Epithelial cell of esophagus (primary cell): ENCODE results near the gene ZP1.
"Not testable (repeated sequence)": the region's sequence is repeated elsewhere in the genome, so short reads cannot be mapped to it uniquely, and the experiment has no call there.

Source experiments
- DNase-seq: peaks from one replicate; pipeline ENCODE4 v3.0.0; 2010; ENCODE audit warnings: low read depth
- H3K4me3 ChIP-seq: 2 replicates; pipeline ENCODE4 v1.5.1; 2011; ENCODE audit warnings: mild to moderate bottlenecking, low read length, control low read depth
- TF ChIP-seq, protein P1 (sequence below): IDR thresholded peaks from 2 replicates; pipeline ENCODE4 v1.5.1; 2011; ENCODE audit warnings: low read depth, mild to moderate bottlenecking, low read length, control low read depth, inconsistent platforms; ENCODE audit not compliant: insufficient read depth; ENCODE audit errors: missing control alignments

The ZP1 gene

DNA sequence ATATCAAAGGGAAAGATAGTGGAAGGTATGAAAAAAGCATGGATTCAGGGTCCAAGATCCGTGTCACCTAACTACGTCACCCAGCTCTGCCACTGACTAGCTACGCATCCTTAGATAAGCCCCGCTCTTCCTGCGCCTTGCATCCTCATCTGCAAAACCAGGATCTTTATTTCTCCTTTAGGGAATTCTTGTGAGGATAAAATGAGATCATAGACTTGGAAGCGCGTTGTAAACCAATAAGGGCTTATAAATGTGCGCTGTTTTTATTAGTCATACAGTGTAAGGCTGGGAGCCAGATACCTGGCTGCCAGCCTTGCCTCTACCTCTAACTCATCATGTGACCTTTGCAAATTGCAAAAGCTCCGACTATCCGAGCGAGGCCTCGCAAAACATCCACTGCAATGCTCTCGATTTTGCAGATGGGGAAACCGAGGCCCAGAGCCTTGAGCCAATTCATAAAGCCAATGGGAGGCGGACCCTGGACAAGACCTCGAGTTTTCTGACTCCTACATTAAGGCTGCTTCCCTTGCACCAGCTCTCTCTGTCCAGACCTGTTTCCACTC, 38.3 kb downstream of the ZP1 start:
- TF ChIP-seq, protein P1, sequence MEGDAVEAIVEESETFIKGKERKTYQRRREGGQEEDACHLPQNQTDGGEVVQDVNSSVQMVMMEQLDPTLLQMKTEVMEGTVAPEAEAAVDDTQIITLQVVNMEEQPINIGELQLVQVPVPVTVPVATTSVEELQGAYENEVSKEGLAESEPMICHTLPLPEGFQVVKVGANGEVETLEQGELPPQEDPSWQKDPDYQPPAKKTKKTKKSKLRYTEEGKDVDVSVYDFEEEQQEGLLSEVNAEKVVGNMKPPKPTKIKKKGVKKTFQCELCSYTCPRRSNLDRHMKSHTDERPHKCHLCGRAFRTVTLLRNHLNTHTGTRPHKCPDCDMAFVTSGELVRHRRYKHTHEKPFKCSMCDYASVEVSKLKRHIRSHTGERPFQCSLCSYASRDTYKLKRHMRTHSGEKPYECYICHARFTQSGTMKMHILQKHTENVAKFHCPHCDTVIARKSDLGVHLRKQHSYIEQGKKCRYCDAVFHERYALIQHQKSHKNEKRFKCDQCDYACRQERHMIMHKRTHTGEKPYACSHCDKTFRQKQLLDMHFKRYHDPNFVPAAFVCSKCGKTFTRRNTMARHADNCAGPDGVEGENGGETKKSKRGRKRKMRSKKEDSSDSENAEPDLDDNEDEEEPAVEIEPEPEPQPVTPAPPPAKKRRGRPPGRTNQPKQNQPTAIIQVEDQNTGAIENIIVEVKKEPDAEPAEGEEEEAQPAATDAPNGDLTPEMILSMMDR, result no peak
- peak; percentile 87 for DNase-seq

DNA sequence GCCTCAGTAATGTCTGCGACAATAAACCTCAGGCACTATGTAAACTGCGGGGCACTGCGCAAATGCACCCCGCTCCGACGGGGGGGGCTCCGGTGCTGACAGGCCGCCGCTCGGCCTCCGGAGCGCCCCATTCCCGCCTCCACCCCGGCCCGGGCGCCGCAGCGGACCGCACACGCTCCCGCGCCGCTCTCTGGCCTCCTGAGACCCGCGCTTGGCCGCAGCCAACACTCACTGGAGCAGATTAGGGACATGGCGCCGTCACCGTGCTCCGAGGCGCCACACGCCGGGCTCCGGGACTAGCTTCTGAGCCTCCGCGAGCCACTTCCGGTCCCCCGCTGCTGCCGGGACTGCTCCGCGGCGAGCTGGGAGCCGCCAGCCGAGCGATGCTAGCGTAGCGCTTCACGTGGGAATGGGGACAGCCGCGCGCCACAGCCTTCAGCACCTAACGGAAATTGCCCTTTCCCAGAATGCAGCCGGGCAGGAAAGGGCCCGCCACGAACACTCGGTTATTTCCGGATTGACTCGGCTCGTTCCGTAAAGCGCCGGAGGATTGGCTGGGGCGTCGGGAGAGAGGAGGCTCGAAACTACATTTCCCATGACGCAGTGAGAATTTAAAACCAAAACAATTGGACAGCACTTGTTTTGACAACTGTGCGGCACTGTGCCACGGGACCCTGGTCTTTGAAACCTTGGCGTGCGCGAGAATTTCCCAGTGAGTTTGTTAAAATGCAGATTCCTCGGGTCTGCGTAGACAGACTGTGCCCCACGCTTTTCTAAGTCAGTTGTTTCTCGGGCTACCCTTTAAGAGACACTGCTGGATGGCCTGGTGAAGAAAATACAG, 39.0 kb downstream of the ZP1 start, which contains the start of gene PRPF19:
Gene PRPF19, minus strand, starts transcription at position 454 of the 841 bp plus-strand sequence. Its CDS starts 203 bp downstream, at position 251.
- peak within 1 kb of the TSS; percentile 96 for H3K4me3 ChIP-seq
- peak; percentile 96 for DNase-seq
- TF ChIP-seq, protein P1, result no peak

More for the DNA sequence above, 38.3 kb downstream of the ZP1 start:
- peak overlapping the region; percentile 96 for H3K4me3 ChIP-seq

DNA sequence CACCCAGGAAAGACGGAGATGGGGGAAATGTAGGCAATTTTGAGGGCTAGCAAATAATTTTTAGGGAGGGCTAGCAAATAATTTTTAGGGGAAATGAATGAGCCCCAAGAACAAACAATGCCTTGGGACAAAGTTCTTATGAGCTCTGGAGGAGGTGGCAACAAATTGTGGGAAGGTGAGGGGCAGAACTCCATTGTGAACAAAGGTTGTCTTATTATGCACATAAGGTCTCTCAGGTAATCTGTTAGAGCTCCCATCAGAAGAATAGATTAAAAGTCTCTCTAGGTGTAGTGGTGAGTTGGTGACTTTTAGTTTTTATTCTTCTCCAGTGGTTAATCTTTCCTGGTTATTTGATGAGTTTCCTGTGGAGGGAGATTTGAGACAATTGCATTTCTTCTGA, 41.5 kb downstream of the ZP1 start:
- H3K4me3 ChIP-seq, result no peak overlapping the region
- DNase-seq, result no peak
- TF ChIP-seq, protein P1, result no peak

DNA sequence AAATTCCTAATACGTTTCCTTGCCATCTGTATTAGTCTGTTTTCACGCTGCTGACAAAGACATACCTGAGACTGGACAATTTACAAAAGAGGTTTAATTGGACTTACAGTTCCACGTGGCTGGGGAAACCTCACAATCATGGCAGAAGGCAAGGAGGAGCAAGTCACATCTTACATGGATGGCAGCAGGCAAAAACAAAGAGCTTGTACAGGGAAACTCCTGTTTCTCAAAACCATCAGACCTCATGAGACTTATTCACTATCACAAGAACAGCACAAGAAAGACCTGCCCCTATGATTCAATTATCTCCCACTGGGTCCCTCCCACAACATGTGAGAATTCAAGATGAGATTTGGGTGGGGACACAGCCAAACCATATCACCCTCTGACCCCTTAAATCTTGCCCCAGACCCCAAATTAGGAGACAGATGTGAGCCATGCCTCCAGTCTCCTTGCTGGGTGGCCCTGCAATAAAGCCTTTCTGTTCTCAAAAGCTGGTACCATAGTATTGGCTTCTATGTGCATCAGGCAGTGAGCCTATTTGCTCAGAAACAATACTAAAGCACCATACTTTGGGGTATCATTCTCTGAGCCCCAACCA, 42.4 kb downstream of the ZP1 start:
- H3K4me3 ChIP-seq, DNase-seq: not testable (repeated sequence)

DNA sequence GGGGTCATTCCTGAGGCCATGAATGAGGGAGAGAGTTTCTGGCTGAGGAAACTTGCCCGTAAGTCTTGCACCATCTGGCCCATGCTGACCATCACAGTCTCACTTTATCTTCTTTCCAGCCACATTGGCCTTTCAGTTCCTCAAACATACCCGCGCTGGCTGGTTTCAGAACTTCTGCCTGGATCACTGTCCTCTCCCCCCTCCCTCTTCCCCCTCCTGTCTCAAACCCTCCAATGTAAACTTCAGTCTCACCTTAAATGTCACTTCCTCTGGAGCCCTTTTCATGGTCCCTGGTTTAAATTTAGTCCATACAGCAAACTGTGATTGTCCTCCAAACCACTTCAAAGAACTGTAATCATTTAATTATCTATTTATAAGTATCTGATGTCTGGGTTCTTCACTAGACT, 42.9 kb downstream of the ZP1 start:
- DNase-seq, result no peak
- TF ChIP-seq, protein P1, result no peak
- H3K4me3 ChIP-seq, result no peak overlapping the region

DNA sequence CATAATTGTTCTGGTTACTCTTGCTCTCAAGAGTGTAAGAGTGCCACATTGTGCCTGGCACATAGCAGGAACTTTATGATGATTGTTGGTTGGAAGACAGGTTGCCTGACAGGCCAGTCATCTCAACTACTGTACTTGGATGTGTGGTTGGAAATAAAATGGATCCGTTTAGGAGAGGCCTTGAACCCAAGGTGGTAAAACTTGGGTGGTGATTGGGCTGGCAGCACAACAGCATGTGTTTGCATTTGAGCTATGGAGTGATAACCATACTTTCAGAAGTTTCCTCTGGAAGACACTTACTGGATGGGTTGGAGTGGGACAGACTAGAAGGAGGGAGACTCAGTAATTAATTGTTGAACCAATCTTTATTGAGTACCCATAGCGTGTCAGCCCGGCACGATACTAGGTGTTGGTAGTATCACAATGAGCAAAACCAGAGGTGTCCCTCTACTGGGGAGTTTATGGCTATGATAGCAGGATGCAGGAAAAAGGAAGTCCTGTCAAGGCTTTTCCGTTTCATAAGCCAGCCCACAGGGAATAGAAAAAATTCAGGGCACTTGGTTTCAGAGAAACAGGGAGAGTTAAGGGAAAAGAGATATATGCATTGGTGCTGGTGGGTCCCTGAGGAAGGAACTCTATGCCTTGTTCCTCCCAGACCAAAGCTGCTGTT, 43.5 kb downstream of the ZP1 start:
- DNase-seq, result no peak
- H3K4me3 ChIP-seq, result no peak overlapping the region
- TF ChIP-seq, protein P1, result no peak

DNA sequence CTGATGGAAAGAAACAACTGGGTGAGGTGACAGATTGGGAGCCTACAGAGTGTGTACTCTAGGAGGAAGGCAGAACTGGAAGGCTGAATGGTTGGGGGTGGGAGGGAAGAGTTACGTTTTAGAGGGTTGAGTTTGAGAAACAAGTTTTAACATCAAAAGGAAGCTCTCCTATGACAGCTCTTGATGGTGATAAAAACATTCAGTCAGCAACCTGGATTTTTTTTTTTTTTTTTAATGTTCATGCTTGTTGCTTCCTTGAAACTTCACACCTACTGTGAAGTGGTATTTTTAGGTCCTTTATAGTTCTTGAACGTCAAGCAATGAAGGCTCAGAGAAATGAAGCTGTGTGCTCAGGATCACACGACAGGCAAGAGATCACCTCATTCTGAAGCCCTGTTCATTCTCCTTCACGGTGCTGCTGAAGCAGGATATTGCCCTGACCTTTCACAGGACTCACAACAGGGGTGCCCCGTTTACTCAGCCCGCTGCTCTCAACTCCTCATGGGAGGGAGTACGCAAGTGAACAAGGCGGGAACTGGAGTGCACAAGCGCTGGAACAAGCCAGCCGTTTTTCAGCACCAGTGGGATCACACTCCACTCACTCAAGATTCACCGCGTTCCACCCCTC, 45.0 kb downstream of the ZP1 start:
- DNase-seq, result no peak
- no peak overlapping the region for H3K4me3 ChIP-seq
- TF ChIP-seq, protein P1, result no peak
